ENCODE measurements around the gene BCL2L11. TPM values are rescaled to one million over a fixed set of nuclear protein-coding genes. Genes with fewer than 3 reads are reported as not detected.

Gene BCL2L11
- total RNA-seq, 1 donor, result 2.2 TPM

DNA sequence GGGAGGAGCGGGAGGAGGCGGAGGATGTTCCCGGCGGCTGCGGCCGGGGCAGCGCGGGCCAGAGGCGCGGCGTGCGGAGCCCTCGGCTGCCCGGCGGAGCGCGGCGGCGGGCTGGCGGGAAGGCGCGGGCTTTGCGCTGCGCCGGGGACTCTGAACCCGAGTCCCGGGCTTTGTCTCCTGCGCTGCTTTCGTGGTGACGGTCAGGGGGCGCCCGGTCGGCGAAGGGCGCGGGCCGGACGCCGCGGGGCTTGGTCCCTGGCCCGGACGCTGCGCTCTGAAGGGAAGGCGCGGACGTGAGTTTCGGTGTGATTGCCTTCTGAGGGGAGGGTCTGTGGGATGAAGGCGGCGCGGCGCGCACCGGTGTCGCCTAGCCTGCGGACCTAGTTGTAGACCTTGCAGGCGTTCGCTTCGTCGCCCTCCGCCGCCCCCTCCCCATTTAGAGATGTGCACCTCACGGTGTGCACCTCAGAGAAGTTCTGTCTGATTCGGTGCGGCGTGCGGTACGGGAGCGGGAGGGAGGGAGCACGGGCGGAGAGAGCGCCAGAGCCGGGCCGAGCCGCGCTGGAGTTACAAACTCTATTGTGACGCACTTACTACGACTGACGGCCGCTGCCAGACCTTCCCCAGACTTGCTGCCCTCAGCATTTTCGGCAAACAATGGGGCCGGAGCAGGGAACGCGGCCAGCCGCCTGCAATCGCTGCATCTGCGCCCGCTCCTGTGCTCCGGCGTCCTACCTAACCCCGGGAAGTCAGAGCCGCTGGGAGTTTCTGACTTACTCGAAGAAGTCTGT lies 2.1 kb downstream of the BCL2L11 start:
- peak; percentile 88 for DNase-seq (ENCODE audit: low read depth)
- H3K4me3 ChIP-seq (ENCODE audit: low read depth, low read length), result peak overlapping the region; percentile 83
- no peak for TF ChIP-seq CTCF (IDR thresholded peaks at IDR 0.05; ENCODE audit: insufficient read depth, low read length)

GRCh38 chr2:111123751-111124150 lies 3.0 kb downstream of the BCL2L11 start:
- TF ChIP-seq CTCF (IDR thresholded peaks at IDR 0.05; ENCODE audit: insufficient read depth, low read length), result no peak
- DNase-seq (ENCODE audit: low read depth), result no peak
- H3K4me3 ChIP-seq (ENCODE audit: low read depth, low read length), result no peak overlapping the region

DNA sequence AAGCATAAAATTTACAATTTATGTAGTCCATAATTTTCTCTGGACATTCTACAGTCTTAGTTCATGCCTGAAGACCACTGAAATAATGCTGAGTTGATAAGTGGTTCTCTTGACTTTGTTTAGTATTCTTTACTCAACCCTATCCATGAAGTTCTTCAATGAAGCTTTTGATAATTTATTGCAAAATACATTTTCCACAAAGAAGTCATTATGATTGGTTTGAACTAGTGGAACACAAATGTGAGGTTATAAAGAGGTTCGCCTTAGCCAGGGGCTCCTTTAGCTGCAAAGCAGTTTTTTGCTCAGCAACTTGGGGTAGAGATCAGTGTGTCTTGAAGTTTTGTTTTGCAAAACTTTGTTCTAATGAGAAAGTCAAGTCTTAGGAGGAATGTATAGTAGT lies 5.9 kb downstream of the BCL2L11 start:
- no peak overlapping the region for H3K4me3 ChIP-seq (ENCODE audit: low read depth, low read length)
- TF ChIP-seq CTCF (IDR thresholded peaks at IDR 0.05; ENCODE audit: insufficient read depth, low read length), result no peak
- DNase-seq (ENCODE audit: low read depth), result no peak

DNA sequence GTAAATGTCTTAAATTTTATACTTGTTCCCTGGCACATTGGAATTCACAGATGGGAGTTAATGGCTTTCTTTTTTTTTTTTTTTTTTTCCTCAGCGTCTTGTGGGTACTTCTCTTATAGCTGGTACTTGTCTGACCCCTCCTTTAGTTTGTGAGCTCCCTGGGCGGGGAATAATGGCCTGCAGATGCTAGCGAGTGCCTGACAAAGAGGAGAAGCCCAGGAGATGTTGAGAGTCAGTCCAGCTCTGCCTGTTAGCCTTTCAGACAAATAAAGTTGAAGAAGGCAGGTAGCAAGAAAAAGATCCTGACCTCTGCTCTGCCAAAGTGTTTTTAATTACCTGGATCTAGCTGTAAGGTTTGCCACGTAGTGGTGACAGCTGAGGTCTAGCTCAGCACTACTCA lies 6.6 kb downstream of the BCL2L11 start:
- no peak for DNase-seq (ENCODE audit: low read depth)
- H3K4me3 ChIP-seq (ENCODE audit: low read depth, low read length), result no peak overlapping the region
- TF ChIP-seq CTCF (IDR thresholded peaks at IDR 0.05; ENCODE audit: insufficient read depth, low read length), result no peak

- TF ChIP-seq CTCF (IDR thresholded peaks at IDR 0.05; ENCODE audit: insufficient read depth, low read length), result no peak
- no peak for DNase-seq (ENCODE audit: low read depth)
- no peak overlapping the region for H3K4me3 ChIP-seq (ENCODE audit: low read depth, low read length)
These were observed 7.4 kb downstream of the BCL2L11 start for GRCh38 chr2:111128096-111128495.

DNA sequence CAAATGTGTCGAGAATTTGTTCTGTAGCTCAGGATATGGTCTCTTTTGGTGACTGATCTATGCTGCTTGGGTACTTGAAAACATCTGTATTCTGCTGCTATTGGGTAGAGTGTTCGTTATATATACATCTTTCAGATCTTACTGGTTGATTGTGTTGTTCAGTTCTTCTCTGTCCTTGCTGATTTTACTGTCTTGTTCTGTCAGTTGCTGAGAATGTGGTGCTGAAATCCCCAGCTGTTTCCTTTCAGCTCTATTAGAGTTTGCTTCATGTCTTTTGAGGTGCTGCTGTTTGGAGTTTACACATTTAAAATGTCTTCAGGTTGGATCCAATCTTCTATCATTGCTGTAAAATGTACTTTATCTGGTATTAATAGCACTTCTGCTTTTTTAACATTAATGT lies 12.9 kb downstream of the BCL2L11 start:
- no peak for TF ChIP-seq CTCF (IDR thresholded peaks at IDR 0.05; ENCODE audit: insufficient read depth, low read length)
- no peak for DNase-seq (ENCODE audit: low read depth)

DNA sequence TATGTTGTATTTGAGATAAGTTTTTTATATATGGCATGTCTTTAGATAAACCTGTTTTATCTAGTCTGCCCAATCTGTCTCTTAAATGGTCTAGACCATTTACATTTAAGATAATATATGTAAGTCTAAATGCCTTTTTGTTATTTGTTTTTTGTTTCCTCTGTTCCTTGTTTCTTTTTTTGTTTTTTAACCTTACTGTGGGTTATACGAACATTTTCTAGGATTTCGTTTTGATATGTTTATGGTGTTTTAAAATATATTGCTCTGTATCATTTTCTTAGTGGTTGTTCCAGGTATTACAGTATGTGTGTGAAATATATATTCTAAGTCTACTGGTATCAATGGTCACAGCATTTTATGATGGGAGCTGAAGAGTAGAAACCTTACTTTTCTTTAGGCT lies 13.3 kb downstream of the BCL2L11 start:
- DNase-seq (ENCODE audit: low read depth), result no peak
- TF ChIP-seq CTCF (IDR thresholded peaks at IDR 0.05; ENCODE audit: insufficient read depth, low read length), result peak; percentile 20
- no peak overlapping the region for H3K4me3 ChIP-seq (ENCODE audit: low read depth, low read length)

More for the DNA sequence above, 12.9 kb downstream of the BCL2L11 start:
- H3K4me3 ChIP-seq (ENCODE audit: low read depth, low read length), result no peak overlapping the region

Measured in fibroblast of the aortic adventitia (primary cell).